ENCODE data around the gene SNX1. TPM values are rescaled to one million over a fixed set of nuclear protein-coding genes. Genes with fewer than 3 reads are reported as not detected.
"Not testable (repeated sequence)": the region's sequence is repeated elsewhere in the genome, so short reads cannot be mapped to it uniquely, and the experiment has no call there.

SNX1 gene
- total RNA-seq, 4 donors from 2014 or later, result 184 to 348 (median 211) TPM

DNA sequence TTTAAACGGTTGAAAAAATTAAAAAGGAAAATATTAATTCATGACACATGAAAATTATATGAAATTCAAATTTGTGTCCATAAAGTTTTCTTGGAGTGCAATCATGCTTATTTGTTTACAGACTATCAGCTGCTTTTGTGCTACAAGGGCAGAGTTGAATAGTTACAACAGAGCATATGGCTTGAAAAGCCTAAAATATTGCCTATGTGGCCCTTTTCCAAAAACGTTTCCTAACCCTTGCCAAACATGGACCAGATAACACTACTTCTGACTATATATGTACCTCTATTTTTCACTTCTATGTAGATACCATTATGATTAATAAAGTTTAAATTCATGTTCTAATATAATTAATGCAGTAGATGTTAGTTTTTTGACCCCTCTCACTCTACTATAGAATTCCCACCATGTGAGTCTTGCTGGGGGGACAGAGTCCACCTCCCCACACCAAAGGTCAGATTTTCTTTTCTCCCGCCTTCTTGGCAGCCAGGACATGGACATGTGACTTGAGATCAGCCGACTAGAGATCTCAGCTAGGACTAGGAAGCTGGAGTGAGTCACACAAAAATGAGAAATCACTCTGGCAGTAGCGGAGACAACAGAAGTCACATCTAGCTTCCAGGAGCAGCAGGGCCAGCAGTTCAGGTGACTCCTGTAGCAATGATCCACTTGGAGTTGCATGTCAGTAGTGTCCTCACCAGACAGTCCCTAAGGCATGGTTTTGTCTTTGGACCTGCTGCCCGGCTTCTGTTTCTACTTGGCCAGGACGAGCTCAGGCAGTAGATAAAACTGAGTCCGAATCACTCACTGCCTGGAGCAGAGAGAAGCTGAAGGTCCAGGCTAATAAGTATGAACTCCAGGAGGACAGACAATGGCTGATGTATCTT, 24.6 kb upstream of the SNX1 start:
- H3K4me3 ChIP-seq (replicated peaks in 1 of 3), result no peak overlapping the region
- intact Hi-C loops (cut with DNase I), result no loop called here
- H3K4me1 ChIP-seq, result peaks cover 0 to 23% of the 10 kb centered on the region in 2 donors
- no peaks in the 10 kb centered on the region for H3K27me3 ChIP-seq
- WGBS, 2 donors, result 57 to 78% methylated on average over 5 to 8 of the region's 8 CpGs
- DNase-seq, result peak; percentile 42 to 57
- TF ChIP-seq POLR2A (IDR thresholded peaks at IDR 0.05), result peak in 1 of 2 donors; percentile 23
- TF ChIP-seq, protein P1, sequence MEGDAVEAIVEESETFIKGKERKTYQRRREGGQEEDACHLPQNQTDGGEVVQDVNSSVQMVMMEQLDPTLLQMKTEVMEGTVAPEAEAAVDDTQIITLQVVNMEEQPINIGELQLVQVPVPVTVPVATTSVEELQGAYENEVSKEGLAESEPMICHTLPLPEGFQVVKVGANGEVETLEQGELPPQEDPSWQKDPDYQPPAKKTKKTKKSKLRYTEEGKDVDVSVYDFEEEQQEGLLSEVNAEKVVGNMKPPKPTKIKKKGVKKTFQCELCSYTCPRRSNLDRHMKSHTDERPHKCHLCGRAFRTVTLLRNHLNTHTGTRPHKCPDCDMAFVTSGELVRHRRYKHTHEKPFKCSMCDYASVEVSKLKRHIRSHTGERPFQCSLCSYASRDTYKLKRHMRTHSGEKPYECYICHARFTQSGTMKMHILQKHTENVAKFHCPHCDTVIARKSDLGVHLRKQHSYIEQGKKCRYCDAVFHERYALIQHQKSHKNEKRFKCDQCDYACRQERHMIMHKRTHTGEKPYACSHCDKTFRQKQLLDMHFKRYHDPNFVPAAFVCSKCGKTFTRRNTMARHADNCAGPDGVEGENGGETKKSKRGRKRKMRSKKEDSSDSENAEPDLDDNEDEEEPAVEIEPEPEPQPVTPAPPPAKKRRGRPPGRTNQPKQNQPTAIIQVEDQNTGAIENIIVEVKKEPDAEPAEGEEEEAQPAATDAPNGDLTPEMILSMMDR (IDR thresholded peaks at IDR 0.05), result no peak
- H3K36me3 ChIP-seq, result peaks cover 2 to 4% of the 10 kb centered on the region in 2 donors
- H3K9me3 ChIP-seq, result no peaks in the 10 kb centered on the region
- peak overlapping the region; percentile 52 to 75 (median 61) for H3K27ac ChIP-seq

DNA sequence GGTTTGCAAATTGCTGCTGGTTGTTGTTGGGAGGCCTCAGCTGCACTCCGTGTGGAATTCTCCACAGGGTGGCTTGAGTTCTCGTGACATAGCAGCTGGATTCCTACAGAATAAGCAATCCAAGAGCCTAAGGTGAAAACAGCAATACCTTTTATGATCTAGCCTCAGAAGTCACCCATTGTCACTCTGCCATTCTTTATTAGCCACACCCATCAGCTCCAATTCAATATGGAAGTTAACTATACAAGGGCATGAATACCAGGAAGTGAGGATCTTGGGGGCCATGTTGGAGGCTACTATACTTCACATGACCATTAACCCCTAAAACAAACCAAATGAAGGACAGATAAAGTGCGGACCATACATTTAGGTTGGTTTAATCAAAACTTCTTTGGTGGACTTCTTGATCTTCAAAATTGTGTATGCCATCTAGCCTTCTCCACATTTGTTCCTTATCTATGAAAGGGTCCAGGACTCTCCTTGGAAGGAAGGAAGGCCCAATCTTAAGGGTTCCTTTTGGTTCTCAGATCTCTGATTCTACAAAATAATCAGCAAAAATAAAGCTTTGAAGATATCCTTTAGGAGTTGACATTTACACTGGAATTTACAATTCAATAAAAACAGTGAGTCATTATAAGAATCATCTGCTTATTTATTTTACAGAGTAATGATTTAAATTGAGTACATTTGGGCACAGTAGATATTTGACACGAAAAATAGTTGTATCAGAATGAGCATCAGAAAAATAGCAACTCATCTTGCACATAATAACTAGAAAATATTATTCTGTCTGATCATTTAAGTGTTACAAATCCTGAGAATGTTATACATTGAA, 23.6 kb upstream of the SNX1 start:
- 94 to 95% methylated on average over 4 of the region's 4 CpGs for WGBS, 2 donors
- no peaks in the 10 kb centered on the region for H3K27me3 ChIP-seq
- no peaks in the 10 kb centered on the region for H3K9me3 ChIP-seq
- peaks cover 2 to 4% of the 10 kb centered on the region in 2 donors for H3K36me3 ChIP-seq
- intact Hi-C loops (cut with DNase I), result no loop called here
- peak overlapping the region; percentile 52 to 75 (median 61) for H3K27ac ChIP-seq
- DNase-seq, result no peak
- H3K4me3 ChIP-seq (replicated peaks in 1 of 3), result no peak overlapping the region
- TF ChIP-seq, protein P1 (IDR thresholded peaks at IDR 0.05), result no peak
- no peak for TF ChIP-seq POLR2A (IDR thresholded peaks at IDR 0.05)
- H3K4me1 ChIP-seq, result peaks cover 0 to 23% of the 10 kb centered on the region in 2 donors

GRCh38 chr15:64072812-64073211, 23.0 kb upstream of the SNX1 start:
- TF ChIP-seq, protein P1 (IDR thresholded peaks at IDR 0.05), result no peak
- no peak for TF ChIP-seq POLR2A (IDR thresholded peaks at IDR 0.05)
- intact Hi-C loops (cut with DNase I), result no loop called here
- H3K27me3 ChIP-seq, result no peaks in the 10 kb centered on the region
- no peak for DNase-seq
- peaks cover 0 to 19% of the 10 kb centered on the region in 2 donors for H3K4me1 ChIP-seq
- H3K27ac ChIP-seq, result peak overlapping the region in 1 of 3 donors; percentile 1
- H3K9me3 ChIP-seq, result no peaks in the 10 kb centered on the region
- no peak overlapping the region for H3K4me3 ChIP-seq (replicated peaks in 1 of 3)
- peaks cover 2 to 4% of the 10 kb centered on the region in 2 donors for H3K36me3 ChIP-seq
- WGBS, 2 donors, result 94% methylated on average over 2 of the region's 2 CpGs

- H3K4me1 ChIP-seq, result peaks cover 0 to 18% of the 10 kb centered on the region in 2 donors
- H3K4me3 ChIP-seq (replicated peaks in 1 of 3); intact Hi-C loops (cut with DNase I); H3K27ac ChIP-seq; DNase-seq; H3K36me3 ChIP-seq; H3K9me3 ChIP-seq; H3K27me3 ChIP-seq: not testable (repeated sequence)
- WGBS, 2 donors, result 98 to 100% methylated on average over 2 of the region's 2 CpGs
These were observed 22.3 kb upstream of the SNX1 start for GRCh38 chr15:64073496-64073895.

GRCh38 chr15:64082757-64083156, 13.0 kb upstream of the SNX1 start:
- Histone ChIP-seq H3K9me3 (no peaks in the 10 kb centered on the region), H3K36me3 (peaks cover 15 to 25% of the 10 kb centered on the region in 2 donors), H3K4me3 (replicated peaks in 1 of 3) (no peak overlapping the region), H3K27me3 (no peaks in the 10 kb centered on the region), H3K4me1 (no peaks in the 10 kb centered on the region), H3K27ac (no peak overlapping the region)
- intact Hi-C loops (cut with DNase I), result no loop called here
- WGBS, 2 donors, result 63 to 65% methylated on average over 3 of the region's 3 CpGs
- TF ChIP-seq, protein P1 (IDR thresholded peaks at IDR 0.05), result no peak
- no peak for TF ChIP-seq POLR2A (IDR thresholded peaks at IDR 0.05)
- no peak for DNase-seq
